ENCODE results near the gene RNF112. TPM values are rescaled to one million over a fixed set of nuclear protein-coding genes. Genes with fewer than 3 reads are reported as not detected.

RNF112 gene
- total RNA-seq, 4 donors from 2014 or later = 2.2 to 7.2 (median 3.9) TPM

GRCh38 chr17:19371259-19372010, 39.6 kb upstream of the RNF112 start:
- H3K9me3 ChIP-seq = no peaks in the 10 kb centered on the region
- peaks cover 0 to 12% (median 4%) of the 10 kb centered on the region in 4 donors for H3K4me1 ChIP-seq
- no peak overlapping the region for H3K27ac ChIP-seq
- in situ Hi-C loops (cut with MboI; ENCODE audit: low pct_ligation_motif_present in 1 of 4, low pct_unique_long_range_greater_than_20kb in 1 of 4, low sequenced_read_pairs in 3 of 4) (loop anchor here in 3 of 4 donors (25.0 kb wide), 2 partner anchors 266 to 391 kb away; partner anchors contain the start of gene ALDH3A2 (in 1 of the 3)), intact Hi-C loops (cut with DNase I; ENCODE audit: low total_unique reads) (no loop called here)
- no peak overlapping the region for H3K4me3 ChIP-seq
- DNase-seq = no peak
- no peaks in the 10 kb centered on the region for H3K27me3 ChIP-seq
- 81% methylated on average over 7 of the region's 7 CpGs; no CpG with 5 or more reads in 1 of the 2 donors for WGBS, 2 donors (ENCODE audit: low coverage in 1 of 2)
- no peaks in the 10 kb centered on the region for H3K36me3 ChIP-seq
- TF ChIP-seq, protein P1, sequence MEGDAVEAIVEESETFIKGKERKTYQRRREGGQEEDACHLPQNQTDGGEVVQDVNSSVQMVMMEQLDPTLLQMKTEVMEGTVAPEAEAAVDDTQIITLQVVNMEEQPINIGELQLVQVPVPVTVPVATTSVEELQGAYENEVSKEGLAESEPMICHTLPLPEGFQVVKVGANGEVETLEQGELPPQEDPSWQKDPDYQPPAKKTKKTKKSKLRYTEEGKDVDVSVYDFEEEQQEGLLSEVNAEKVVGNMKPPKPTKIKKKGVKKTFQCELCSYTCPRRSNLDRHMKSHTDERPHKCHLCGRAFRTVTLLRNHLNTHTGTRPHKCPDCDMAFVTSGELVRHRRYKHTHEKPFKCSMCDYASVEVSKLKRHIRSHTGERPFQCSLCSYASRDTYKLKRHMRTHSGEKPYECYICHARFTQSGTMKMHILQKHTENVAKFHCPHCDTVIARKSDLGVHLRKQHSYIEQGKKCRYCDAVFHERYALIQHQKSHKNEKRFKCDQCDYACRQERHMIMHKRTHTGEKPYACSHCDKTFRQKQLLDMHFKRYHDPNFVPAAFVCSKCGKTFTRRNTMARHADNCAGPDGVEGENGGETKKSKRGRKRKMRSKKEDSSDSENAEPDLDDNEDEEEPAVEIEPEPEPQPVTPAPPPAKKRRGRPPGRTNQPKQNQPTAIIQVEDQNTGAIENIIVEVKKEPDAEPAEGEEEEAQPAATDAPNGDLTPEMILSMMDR (IDR thresholded peaks at IDR 0.05) = no peak
- TF ChIP-seq POLR2AphosphoS5 (IDR thresholded peaks at IDR 0.05) (no peak), POLR2A (IDR thresholded peaks at IDR 0.05) (no peak), EP300 (IDR thresholded peaks at IDR 0.05; ENCODE audit: low read depth) (no peak)

- intact Hi-C loops (cut with DNase I; ENCODE audit: low total_unique reads) = no loop called here
- in situ Hi-C loops (cut with MboI; ENCODE audit: low pct_ligation_motif_present in 1 of 4, low pct_unique_long_range_greater_than_20kb in 1 of 4, low sequenced_read_pairs in 3 of 4) = loop anchor here in 3 of 4 donors (25.0 kb wide), 2 partner anchors 265 to 390 kb away; partner anchors contain the start of gene ALDH3A2 (in 1 of the 3)
- Histone ChIP-seq H3K4me3 (no peak overlapping the region), H3K27me3 (no peaks in the 10 kb centered on the region), H3K4me1 (peaks cover 2 to 17% (median 6%) of the 10 kb centered on the region in 4 donors), H3K27ac (no peak overlapping the region), H3K9me3 (no peaks in the 10 kb centered on the region), H3K36me3 (no peaks in the 10 kb centered on the region)
- 93% methylated on average over 9 of the region's 9 CpGs; no CpG with 5 or more reads in 1 of the 2 donors for WGBS, 2 donors (ENCODE audit: low coverage in 1 of 2)
- DNase-seq = no peak
- TF ChIP-seq, protein P1 (IDR thresholded peaks at IDR 0.05) = no peak
- TF ChIP-seq POLR2A (IDR thresholded peaks at IDR 0.05) = no peak
- TF ChIP-seq POLR2AphosphoS5 (IDR thresholded peaks at IDR 0.05) = no peak
- no peak for TF ChIP-seq EP300 (IDR thresholded peaks at IDR 0.05; ENCODE audit: low read depth)
Observed at GRCh38 chr17:19372011-19372370, 39.0 kb upstream of the RNF112 start.

DNA sequence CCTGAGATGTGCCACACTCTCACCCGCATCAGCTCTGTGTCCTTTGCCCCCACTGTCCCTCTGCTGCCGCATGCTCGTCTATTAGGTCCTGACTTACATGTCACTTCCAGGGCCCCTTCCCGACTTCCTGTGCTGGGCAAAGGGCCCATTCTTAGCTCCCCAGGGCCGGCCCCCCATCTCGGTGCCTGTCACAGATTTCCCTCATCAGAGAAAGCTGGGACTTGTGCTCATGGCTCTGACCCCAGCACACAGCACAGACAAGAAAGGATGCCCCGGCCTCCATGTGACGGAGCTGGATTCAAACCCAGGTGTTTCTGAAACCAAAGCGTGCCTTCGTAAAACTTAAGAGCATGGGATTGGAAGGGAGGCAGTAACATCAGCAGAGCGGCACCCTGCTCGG, 38.6 kb upstream of the RNF112 start:
- no peaks in the 10 kb centered on the region for H3K9me3 ChIP-seq
- H3K27ac ChIP-seq = no peak overlapping the region
- H3K27me3 ChIP-seq = no peaks in the 10 kb centered on the region
- WGBS, 2 donors (ENCODE audit: low coverage in 1 of 2) = 83 to 89% methylated on average over 9 to 12 of the region's 12 CpGs
- peaks cover 2 to 18% (median 9%) of the 10 kb centered on the region in 4 donors for H3K4me1 ChIP-seq
- in situ Hi-C loops (cut with MboI; ENCODE audit: low pct_ligation_motif_present in 1 of 4, low pct_unique_long_range_greater_than_20kb in 1 of 4, low sequenced_read_pairs in 3 of 4) (loop anchor here in 3 of 4 donors (25.0 kb wide), 2 partner anchors 265 to 390 kb away; partner anchors contain the start of gene ALDH3A2 (in 1 of the 3)), intact Hi-C loops (cut with DNase I; ENCODE audit: low total_unique reads) (no loop called here)
- TF ChIP-seq, protein P1 (IDR thresholded peaks at IDR 0.05) = no peak
- no peak for TF ChIP-seq POLR2A (IDR thresholded peaks at IDR 0.05)
- TF ChIP-seq EP300 (IDR thresholded peaks at IDR 0.05; ENCODE audit: low read depth) = no peak
- TF ChIP-seq POLR2AphosphoS5 (IDR thresholded peaks at IDR 0.05) = no peak
- H3K36me3 ChIP-seq = no peaks in the 10 kb centered on the region
- no peak overlapping the region for H3K4me3 ChIP-seq
- DNase-seq = no peak

DNA sequence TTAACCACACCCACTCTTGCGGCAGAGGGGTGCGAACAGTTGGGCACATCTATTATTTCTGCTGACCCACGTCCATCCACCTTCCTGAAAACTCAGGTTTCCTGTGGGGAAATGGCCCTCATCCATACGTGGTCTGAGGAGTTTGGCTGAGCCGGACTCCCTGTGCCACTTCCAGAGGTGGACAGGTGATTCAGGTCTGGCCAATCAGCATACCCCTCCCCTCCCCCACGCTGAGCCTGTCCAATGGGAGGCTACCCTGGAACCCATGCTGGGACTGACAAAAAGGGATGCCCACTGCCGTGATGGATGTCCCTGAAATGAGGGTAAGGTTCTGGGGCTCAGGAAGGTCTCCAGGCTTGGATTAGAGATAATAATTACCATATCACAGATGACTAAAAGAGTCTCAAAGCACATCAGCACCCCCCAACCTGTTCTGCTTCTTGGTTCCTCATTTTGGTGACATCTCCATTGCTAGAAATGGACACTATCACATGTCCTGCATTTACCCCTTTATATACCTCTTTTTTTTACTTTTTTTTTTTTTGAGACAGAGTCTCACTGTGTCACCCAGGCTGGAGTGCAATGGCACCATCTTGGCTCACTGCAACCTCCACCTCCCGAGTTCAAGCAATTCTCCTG, 38.0 kb upstream of the RNF112 start:
- Histone ChIP-seq H3K4me3 (no peak overlapping the region), H3K9me3 (no peaks in the 10 kb centered on the region), H3K27ac (no peak overlapping the region), H3K36me3 (no peaks in the 10 kb centered on the region), H3K4me1 (peaks cover 2 to 18% (median 9%) of the 10 kb centered on the region in 4 donors), H3K27me3 (no peaks in the 10 kb centered on the region)
- intact Hi-C loops (cut with DNase I; ENCODE audit: low total_unique reads) = no loop called here
- WGBS, 2 donors (ENCODE audit: low coverage in 1 of 2) = 80 to 96% methylated on average over 2 to 8 of the region's 8 CpGs
- no peak for DNase-seq
- TF ChIP-seq POLR2AphosphoS5 (IDR thresholded peaks at IDR 0.05) (no peak), POLR2A (IDR thresholded peaks at IDR 0.05) (no peak), EP300 (IDR thresholded peaks at IDR 0.05; ENCODE audit: low read depth) (no peak)
- TF ChIP-seq, protein P1 (IDR thresholded peaks at IDR 0.05) = no peak
- in situ Hi-C loops (cut with MboI; ENCODE audit: low pct_ligation_motif_present in 1 of 4, low pct_unique_long_range_greater_than_20kb in 1 of 4, low sequenced_read_pairs in 3 of 4) = loop anchor here in 3 of 4 donors (25.0 kb wide), 2 partner anchors 264 to 389 kb away; partner anchors contain the start of gene ALDH3A2 (in 1 of the 3)

All from transverse colon (tissue), 4 donors.